IMR-90 (cell line): Measurements from ENCODE around the gene TPCN1.

Source experiments
- BHLHE40 ChIP-seq: fragments of 150-350 bp; IDR thresholded peaks from 2 replicates; pipeline ENCODE4 v1.6.1; 2016; ENCODE audit warnings: mild to moderate bottlenecking, low read depth, low read length
- CEBPB ChIP-seq: IDR thresholded peaks from 2 replicates; pipeline ENCODE4 v1.6.1; 2012; ENCODE audit warnings: low read depth, low read length, improper control_type of control experiment
- CHD1 ChIP-seq: IDR thresholded peaks from 2 replicates; pipeline ENCODE4 v1.6.1; 2012; ENCODE audit warnings: low read depth, low read length, improper control_type of control experiment
- FOS ChIP-seq: fragments of 150-350 bp; IDR thresholded peaks from 2 replicates; pipeline ENCODE4 v1.6.1; 2016; ENCODE audit warnings: low read depth, low read length
- MAFK ChIP-seq: IDR thresholded peaks from 2 replicates; pipeline ENCODE4 v1.6.1; 2012; ENCODE audit warnings: low read depth, low read length, improper control_type of control experiment
- MXI1 ChIP-seq: IDR thresholded peaks from 2 replicates; pipeline ENCODE4 v1.6.1; 2012; ENCODE audit warnings: low read depth, mild to moderate bottlenecking, low read length, moderate library complexity, borderline replicate concordance
- NFE2L2 ChIP-seq: fragments of 150-350 bp; IDR thresholded peaks from 2 replicates; pipeline ENCODE4 v1.6.1; 2016; ENCODE audit warnings: low read depth, mild to moderate bottlenecking, low read length
- POLR2A ChIP-seq: IDR thresholded peaks from 2 replicates; pipeline ENCODE4 v1.6.1; 2012; ENCODE audit warnings: mild to moderate bottlenecking, low read depth, low read length
- RAD21 ChIP-seq: IDR thresholded peaks from 2 replicates; pipeline ENCODE4 v1.6.1; 2012; ENCODE audit warnings: low read length, improper control_type of control experiment
- RFX5 ChIP-seq: IDR thresholded peaks from 2 replicates; pipeline ENCODE4 v1.8.0; 2012; ENCODE audit warnings: low read depth, mild to moderate bottlenecking, low read length, moderate library complexity
- SMC3 ChIP-seq: fragments of 150-350 bp; IDR thresholded peaks from 2 replicates; pipeline ENCODE4 v1.6.1; 2016; ENCODE audit warnings: low read depth, mild to moderate bottlenecking, antibody characterized with exemption, low read length, moderate library complexity
- TF ChIP-seq, protein P1 (sequence below): conservative IDR thresholded peaks from 2 replicates; pipeline ENCODE4 v1.5.1; 2012; ENCODE audit warnings: mild to moderate bottlenecking, low read depth, low read length, improper control_type of control experiment
- TF ChIP-seq, protein P2 (sequence below): fragments of 150-350 bp; IDR thresholded peaks from 2 replicates; pipeline ENCODE4 v1.6.1; 2017; ENCODE audit warnings: mild to moderate bottlenecking, antibody characterized with exemption, low read length, low read depth
- TF ChIP-seq, protein P3 (sequence below): fragments of 150-350 bp; IDR thresholded peaks from 2 replicates; pipeline ENCODE4 v1.6.1; 2016; ENCODE audit warnings: low read depth, mild to moderate bottlenecking, low read length, moderate library complexity, borderline replicate concordance

DNA sequence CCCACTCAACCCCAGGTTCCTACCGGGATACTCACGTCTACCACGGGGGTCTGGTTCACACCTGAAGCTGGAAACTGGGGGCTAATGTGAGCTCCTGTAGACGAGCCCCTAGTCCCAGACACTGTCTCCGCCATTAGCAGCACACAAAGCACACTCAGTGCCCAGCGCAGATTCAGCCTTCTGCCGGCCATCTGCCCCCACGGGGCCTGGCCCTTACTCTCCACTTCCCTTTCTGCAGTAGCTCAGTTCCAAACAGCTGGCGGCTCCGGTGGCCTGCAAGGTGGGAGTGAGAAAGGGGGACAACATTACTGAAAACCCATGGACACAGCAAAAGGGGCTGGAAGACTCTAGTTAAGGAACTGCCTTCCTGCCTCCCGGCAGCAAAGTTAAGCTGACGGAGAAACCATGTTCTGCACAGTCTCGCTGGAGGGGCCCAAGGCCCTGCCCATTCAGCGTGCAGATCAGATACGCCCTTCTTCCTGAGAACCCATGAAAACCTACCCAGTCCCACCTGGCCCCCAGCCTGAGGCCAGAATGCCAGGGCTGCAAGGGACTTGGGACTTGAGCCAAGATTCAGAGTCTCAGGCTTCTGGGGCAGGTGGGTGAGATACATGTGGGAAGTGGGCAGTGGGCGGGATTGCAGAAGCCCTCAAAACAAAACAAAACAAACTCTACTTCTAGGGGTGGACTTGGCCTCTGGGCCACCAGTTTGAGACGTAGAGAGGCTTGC lies 111.6 kb downstream of the TPCN1 start:
- TF ChIP-seq, protein P1, sequence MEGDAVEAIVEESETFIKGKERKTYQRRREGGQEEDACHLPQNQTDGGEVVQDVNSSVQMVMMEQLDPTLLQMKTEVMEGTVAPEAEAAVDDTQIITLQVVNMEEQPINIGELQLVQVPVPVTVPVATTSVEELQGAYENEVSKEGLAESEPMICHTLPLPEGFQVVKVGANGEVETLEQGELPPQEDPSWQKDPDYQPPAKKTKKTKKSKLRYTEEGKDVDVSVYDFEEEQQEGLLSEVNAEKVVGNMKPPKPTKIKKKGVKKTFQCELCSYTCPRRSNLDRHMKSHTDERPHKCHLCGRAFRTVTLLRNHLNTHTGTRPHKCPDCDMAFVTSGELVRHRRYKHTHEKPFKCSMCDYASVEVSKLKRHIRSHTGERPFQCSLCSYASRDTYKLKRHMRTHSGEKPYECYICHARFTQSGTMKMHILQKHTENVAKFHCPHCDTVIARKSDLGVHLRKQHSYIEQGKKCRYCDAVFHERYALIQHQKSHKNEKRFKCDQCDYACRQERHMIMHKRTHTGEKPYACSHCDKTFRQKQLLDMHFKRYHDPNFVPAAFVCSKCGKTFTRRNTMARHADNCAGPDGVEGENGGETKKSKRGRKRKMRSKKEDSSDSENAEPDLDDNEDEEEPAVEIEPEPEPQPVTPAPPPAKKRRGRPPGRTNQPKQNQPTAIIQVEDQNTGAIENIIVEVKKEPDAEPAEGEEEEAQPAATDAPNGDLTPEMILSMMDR, result no peak
- TF ChIP-seq POLR2A (no peak), FOS (no peak), CEBPB (no peak), MAFK (no peak), BHLHE40 (no peak), MXI1 (no peak), SMC3 (no peak), RAD21 (no peak), RFX5 (no peak), NFE2L2 (no peak), CHD1 (no peak)
- TF ChIP-seq, protein P2, sequence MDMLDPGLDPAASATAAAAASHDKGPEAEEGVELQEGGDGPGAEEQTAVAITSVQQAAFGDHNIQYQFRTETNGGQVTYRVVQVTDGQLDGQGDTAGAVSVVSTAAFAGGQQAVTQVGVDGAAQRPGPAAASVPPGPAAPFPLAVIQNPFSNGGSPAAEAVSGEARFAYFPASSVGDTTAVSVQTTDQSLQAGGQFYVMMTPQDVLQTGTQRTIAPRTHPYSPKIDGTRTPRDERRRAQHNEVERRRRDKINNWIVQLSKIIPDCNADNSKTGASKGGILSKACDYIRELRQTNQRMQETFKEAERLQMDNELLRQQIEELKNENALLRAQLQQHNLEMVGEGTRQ, result no peak
- TF ChIP-seq, protein P3, sequence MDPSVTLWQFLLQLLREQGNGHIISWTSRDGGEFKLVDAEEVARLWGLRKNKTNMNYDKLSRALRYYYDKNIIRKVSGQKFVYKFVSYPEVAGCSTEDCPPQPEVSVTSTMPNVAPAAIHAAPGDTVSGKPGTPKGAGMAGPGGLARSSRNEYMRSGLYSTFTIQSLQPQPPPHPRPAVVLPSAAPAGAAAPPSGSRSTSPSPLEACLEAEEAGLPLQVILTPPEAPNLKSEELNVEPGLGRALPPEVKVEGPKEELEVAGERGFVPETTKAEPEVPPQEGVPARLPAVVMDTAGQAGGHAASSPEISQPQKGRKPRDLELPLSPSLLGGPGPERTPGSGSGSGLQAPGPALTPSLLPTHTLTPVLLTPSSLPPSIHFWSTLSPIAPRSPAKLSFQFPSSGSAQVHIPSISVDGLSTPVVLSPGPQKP, result no peak
